Tibial nerve (tissue), 4 donors: ENCODE data around the gene OSCP1. TPM values are rescaled to one million over a fixed set of nuclear protein-coding genes. Genes with fewer than 3 reads are reported as not detected.
A peak's percentile ranks its signal among the peaks of the same experiment; 100 is the strongest.

ENCODE experiments used
- DNase-seq, 2 donors: peaks; one replicate each; pipeline ENCODE4 v3.0.0-alpha.2; 2019; ENCODE audit warnings: low spot score in 2 of 2
- H3K27ac ChIP-seq, 4 donors: fragments of 200-600 bp; sonication (generic) in 3 of 4; one replicate each; pipeline ENCODE4 v1.5.1; 2017 to 2019; ENCODE audit warnings: mild to moderate bottlenecking in 1 of 4
- H3K27me3 ChIP-seq, 2 donors: fragments of 200-600 bp; sonication (generic) in 1 of 2; one replicate each; pipeline versions ENCODE4 v1.5.1 to v1.6.0; 2017 to 2019
- H3K36me3 ChIP-seq, 3 donors: fragments of 200-600 bp; sonication (generic); one replicate each; pipeline ENCODE4 v1.5.1; 2018 to 2019
- H3K4me1 ChIP-seq, 4 donors: fragments of 200-600 bp; sonication (generic) in 3 of 4; one replicate each; pipeline ENCODE4 v1.5.1; 2017 to 2019
- H3K4me3 ChIP-seq, 4 donors: fragments of 200-600 bp; sonication (generic) in 3 of 4; one replicate each; pipeline ENCODE4 v1.5.1; 2017 to 2019; ENCODE audit warnings: mild to moderate bottlenecking in 1 of 4, moderate library complexity in 1 of 4
- H3K9me3 ChIP-seq, 4 donors: fragments of 200-600 bp; sonication (generic) in 3 of 4; one replicate each; pipeline ENCODE4 v1.5.1; 2017 to 2019
- EP300 ChIP-seq, 2 donors: sonication (generic); formaldehyde crosslinking; IDR thresholded peaks; one replicate each; pipeline ENCODE4 v1.6.1; 2017; ENCODE audit warnings: antibody characterized with exemption in 2 of 2, mild to moderate bottlenecking in 1 of 2
- POLR2A ChIP-seq, 2 donors: fragments of 450-650 bp; IDR thresholded peaks; one replicate each; pipeline ENCODE4 v1.6.1; 2017; ENCODE audit warnings: antibody characterized with exemption in 2 of 2, mild to moderate bottlenecking in 2 of 2, moderate library complexity in 2 of 2
- WGBS, 2 donors: methylation state at CpG; one replicate each; pipeline ENCODE4 v1.1.5; 2018; 5-methylcytosine and 5-hydroxymethylcytosine counted together
- total RNA-seq, 4 donors: library from RNA; depleted of rRNA; stranded (reverse); fragments of >200 nt; gene quantifications; one replicate each; pipeline ENCODE4 v1.1.0, GENCODE V29; 2016
- TF ChIP-seq, protein P1 (sequence below), 5 experiments: fragments of 200-600 bp in 3 of 5; fragments of 450-650 bp in 2 of 5; sonication (generic) in 3 of 5; IDR thresholded peaks; one replicate each; pipeline ENCODE4 v1.5.1; 2016 to 2019; ENCODE audit warnings: antibody characterized with exemption in 5 of 5, mild to moderate bottlenecking in 3 of 5, moderate library complexity in 2 of 5

OSCP1 gene
- total RNA-seq, 4 donors from 2014 or later = 7.2 to 32.4 (median 17.6) TPM

DNA sequence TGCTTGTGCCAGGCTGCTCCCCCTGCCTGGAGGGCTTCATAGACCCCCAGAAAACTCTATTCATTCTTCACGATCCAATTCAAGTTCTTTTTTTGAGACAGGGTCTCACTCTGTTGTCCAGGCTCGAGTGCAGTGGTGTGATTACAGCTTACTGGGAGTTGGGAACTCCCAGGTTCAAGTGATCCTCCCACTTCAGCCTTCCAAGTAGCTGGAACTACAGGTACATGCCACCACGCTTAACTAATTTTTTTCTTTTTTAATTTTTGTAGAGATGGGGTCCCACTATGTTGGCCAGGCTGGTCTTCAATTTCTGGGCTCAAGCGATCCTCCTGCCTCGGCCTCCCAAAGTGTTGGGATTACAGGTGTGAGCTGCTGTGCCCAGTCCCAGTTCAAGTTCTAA, 68.8 kb downstream of the OSCP1 start:
- WGBS, 2 donors = 90 to 94% methylated on average over 5 of the region's 5 CpGs
- Histone ChIP-seq H3K9me3 (no peaks in the 10 kb centered on the region), H3K4me3 (no peak overlapping the region), H3K27me3 (no peaks in the 10 kb centered on the region), H3K27ac (peak overlapping the region in 3 of 4 donors; percentile 19 to 72 (median 27)), H3K36me3 (peaks cover 0 to 9% (median 0%) of the 10 kb centered on the region in 3 donors), H3K4me1 (peaks cover 0 to 66% (median 19%) of the 10 kb centered on the region in 4 donors)
- TF ChIP-seq POLR2A (IDR thresholded peaks at IDR 0.05) (no peak), EP300 (IDR thresholded peaks at IDR 0.05) (no peak)
- TF ChIP-seq, protein P1, sequence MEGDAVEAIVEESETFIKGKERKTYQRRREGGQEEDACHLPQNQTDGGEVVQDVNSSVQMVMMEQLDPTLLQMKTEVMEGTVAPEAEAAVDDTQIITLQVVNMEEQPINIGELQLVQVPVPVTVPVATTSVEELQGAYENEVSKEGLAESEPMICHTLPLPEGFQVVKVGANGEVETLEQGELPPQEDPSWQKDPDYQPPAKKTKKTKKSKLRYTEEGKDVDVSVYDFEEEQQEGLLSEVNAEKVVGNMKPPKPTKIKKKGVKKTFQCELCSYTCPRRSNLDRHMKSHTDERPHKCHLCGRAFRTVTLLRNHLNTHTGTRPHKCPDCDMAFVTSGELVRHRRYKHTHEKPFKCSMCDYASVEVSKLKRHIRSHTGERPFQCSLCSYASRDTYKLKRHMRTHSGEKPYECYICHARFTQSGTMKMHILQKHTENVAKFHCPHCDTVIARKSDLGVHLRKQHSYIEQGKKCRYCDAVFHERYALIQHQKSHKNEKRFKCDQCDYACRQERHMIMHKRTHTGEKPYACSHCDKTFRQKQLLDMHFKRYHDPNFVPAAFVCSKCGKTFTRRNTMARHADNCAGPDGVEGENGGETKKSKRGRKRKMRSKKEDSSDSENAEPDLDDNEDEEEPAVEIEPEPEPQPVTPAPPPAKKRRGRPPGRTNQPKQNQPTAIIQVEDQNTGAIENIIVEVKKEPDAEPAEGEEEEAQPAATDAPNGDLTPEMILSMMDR (IDR thresholded peaks at IDR 0.05) = no peak
- DNase-seq = no peak

DNA sequence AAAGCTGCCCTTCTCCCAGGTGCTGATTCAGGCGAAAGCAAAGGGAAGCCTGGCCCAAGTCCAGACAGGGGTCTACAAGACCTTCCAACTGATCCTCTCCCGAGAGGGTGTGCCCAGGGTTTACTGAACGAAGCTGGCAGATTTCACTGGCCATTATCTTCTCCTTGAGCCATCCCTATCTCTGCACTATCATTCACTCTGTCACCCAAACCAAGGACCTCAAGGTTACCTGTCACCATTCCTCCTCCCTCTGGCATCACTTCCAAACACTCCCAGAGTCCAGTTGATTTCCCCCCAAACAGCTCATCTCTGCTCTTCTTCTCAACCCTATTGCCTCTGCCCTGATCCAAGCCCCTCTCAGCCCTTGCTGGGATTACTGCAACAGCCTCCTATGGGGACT, 69.5 kb downstream of the OSCP1 start:
- Histone ChIP-seq H3K27me3 (no peaks in the 10 kb centered on the region), H3K36me3 (peaks cover 0 to 9% (median 0%) of the 10 kb centered on the region in 3 donors), H3K27ac (peak overlapping the region; percentile 19 to 72 (median 48)), H3K9me3 (no peaks in the 10 kb centered on the region), H3K4me1 (peaks cover 0 to 73% (median 19%) of the 10 kb centered on the region in 4 donors), H3K4me3 (no peak overlapping the region)
- 80 to 93% methylated on average over 3 of the region's 3 CpGs for WGBS, 2 donors
- TF ChIP-seq, protein P1 (IDR thresholded peaks at IDR 0.05) = no peak
- no peak for TF ChIP-seq POLR2A (IDR thresholded peaks at IDR 0.05)
- TF ChIP-seq EP300 (IDR thresholded peaks at IDR 0.05) = no peak
- no peak for DNase-seq

DNA sequence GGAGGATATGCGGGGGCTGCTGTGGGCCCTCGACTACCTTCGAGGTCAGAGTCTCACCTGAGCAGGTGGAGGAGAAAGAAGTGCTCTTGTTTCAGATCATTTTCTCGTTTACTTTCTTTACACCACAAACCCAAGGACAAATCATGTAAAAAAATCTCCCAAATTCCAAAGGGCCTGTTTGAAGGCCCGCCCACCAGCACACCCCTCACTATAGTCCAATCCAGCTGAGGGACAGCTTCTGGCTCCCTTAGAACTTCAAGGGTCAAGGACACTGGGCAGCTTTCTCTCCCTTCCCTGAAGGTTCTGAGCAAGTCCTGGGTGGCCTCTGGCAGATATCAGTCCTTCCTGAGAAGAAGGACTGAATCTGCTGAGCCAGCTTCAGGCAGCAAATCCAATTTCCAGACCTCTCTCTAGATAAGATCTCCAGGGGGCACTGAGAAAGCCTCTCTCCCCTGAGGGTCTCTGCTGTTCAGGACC, 70.1 kb downstream of the OSCP1 start:
- Histone ChIP-seq H3K27me3 (no peaks in the 10 kb centered on the region), H3K27ac (peak overlapping the region; percentile 38 to 72 (median 48)), H3K9me3 (no peaks in the 10 kb centered on the region), H3K4me3 (no peak overlapping the region), H3K4me1 (peaks cover 0 to 79% (median 20%) of the 10 kb centered on the region in 4 donors), H3K36me3 (peaks cover 0 to 9% (median 0%) of the 10 kb centered on the region in 3 donors)
- TF ChIP-seq, protein P1 (IDR thresholded peaks at IDR 0.05) = no peak
- TF ChIP-seq EP300 (IDR thresholded peaks at IDR 0.05) (no peak), POLR2A (IDR thresholded peaks at IDR 0.05) (no peak)
- DNase-seq = no peak
- 80 to 83% methylated on average over 5 of the region's 5 CpGs for WGBS, 2 donors

DNA sequence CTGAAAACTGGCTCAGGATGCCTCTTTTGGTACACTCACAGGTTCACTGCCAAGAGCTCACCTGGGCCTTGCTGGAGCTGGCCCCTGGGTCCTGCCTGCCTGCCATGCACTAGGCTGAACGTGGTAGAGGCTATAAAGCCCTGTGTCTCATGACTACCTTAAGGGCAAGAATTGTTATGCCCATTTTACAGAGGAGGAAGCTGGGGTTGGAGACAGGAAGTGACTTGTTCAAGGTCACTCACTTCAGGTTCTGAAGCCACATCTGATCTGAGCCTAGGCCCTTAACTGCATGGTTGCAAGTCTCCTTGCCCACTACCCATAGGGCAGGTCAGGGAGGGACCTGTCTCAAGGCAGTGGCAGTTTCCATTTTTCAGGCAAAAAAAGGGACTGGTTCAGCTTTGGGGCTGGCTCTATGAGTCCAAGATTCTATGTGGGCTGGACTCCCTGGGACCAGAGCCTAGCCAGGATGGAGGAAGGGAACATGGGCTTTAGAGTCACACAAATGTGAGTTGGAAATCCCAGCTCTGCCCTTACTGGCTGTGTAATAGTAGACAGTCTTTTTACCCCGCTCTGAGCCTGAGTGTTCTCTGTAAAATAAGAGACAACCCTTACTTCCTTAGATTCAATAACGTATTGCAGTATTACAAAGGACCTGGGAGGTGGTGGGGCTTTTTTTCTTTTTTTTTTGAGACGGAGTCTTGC, 72.3 kb downstream of the OSCP1 start:
- Histone ChIP-seq H3K4me3 (no peak overlapping the region), H3K27ac (peak overlapping the region in 2 of 4 donors; percentile 37 to 41), H3K4me1 (peaks cover 0 to 80% (median 25%) of the 10 kb centered on the region in 4 donors), H3K9me3 (no peaks in the 10 kb centered on the region), H3K27me3 (no peaks in the 10 kb centered on the region), H3K36me3 (peaks cover 0 to 9% (median 0%) of the 10 kb centered on the region in 3 donors)
- WGBS, 2 donors = 71 to 79% methylated on average over 4 of the region's 4 CpGs
- DNase-seq = no peak
- TF ChIP-seq EP300 (IDR thresholded peaks at IDR 0.05) (no peak), POLR2A (IDR thresholded peaks at IDR 0.05) (no peak)
- TF ChIP-seq, protein P1 (IDR thresholded peaks at IDR 0.05) = no peak

DNA sequence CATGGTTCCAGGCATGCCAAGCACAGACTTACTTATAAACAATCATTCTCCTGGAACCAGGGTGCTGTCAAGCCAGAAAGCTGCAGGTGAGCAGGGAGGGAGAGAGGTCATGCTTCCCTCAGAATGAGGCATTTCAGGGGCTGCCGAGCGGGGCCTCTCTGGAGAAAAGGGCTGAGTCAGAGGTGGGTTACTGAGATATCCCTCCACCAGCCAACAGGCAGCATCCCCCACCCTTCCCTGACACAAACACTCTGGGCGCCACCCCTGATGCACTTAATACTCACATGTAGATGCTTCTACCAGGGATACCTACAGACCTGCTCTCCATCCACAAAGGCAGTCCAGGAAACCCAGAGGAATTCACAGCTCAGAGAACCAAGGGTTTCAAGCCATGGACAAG, 77.6 kb downstream of the OSCP1 start:
- Histone ChIP-seq H3K4me1 (peaks cover 0 to 74% (median 41%) of the 10 kb centered on the region in 4 donors), H3K36me3 (peaks cover 0 to 2% (median 0%) of the 10 kb centered on the region in 3 donors), H3K9me3 (no peaks in the 10 kb centered on the region), H3K27me3 (no peaks in the 10 kb centered on the region), H3K4me3 (no peak overlapping the region), H3K27ac (peak overlapping the region in 2 of 4 donors; percentile 89 to 97)
- no peak for TF ChIP-seq EP300 (IDR thresholded peaks at IDR 0.05)
- no peak for TF ChIP-seq POLR2A (IDR thresholded peaks at IDR 0.05)
- DNase-seq = no peak
- WGBS, 2 donors = 70 to 83% methylated on average over 3 of the region's 3 CpGs
